ENCODE measurements around the gene ZDHHC24.

DNA sequence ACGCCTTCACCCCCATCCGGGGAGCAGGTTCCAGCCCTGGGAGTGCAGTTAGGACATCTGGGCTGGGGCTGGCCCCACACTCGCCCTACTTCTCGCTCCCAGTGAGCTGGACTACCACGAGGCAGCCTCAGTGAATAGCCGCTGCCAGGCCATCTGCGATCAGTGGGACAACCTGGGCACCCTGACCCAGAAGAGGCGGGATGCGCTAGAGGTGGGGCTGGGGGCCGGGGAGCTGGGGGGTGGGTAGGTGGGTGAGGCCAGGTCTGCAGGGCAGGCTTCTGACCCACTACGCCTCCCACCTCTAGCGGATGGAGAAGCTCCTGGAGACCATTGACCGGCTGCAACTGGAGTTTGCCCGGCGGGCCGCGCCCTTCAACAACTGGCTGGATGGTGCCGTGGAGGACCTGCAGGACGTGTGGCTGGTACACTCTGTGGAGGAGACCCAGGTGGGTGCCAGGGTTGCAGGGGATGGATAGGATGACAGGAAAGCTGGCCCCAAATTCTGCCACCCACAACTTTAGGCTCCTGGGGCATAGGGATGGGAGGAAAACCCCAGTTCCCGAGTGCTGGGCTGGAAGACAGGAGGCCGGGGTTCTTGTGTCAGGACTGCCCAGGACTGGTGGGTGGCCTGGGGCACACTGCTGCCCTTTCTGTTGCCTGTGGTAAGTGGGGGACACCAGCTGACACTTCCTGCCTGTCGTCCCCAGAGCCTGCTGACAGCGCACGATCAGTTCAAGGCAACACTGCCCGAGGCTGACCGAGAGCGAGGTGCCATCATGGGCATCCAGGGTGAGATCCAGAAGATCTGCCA is 14.2 kb upstream of the ZDHHC24 start:
- TF ChIP-seq CTCF (conservative IDR thresholded peaks at IDR 0.05; ENCODE audit: low read length) = no peak
- no peak for TF ChIP-seq EZH2phosphoT487 (IDR thresholded peaks at IDR 0.05; ENCODE audit: borderline replicate concordance, low read depth, low read length)

All from OCI-LY7 (cell line).